ENCODE data around the gene EPAS1. TPM values are rescaled to one million over a fixed set of nuclear protein-coding genes. Genes with fewer than 3 reads are reported as not detected.

The EPAS1 gene
- total RNA-seq, 1 donor from 2014 or later, result 1,738 TPM

- no peak overlapping the region for H3K4me3 ChIP-seq
- H3K36me3 ChIP-seq, result no peaks in the 10 kb centered on the region
- no peak for DNase-seq (ENCODE audit: low spot score in 2 of 2)
- peaks cover 6 to 20% of the 10 kb centered on the region in 2 donors for H3K9me3 ChIP-seq
- intact Hi-C loops (cut with DNase I), result no loop called here
- H3K4me1 ChIP-seq, result peaks cover 0 to 2% of the 10 kb centered on the region in 2 donors
- no peak overlapping the region for H3K27ac ChIP-seq
- TF ChIP-seq, protein P1, sequence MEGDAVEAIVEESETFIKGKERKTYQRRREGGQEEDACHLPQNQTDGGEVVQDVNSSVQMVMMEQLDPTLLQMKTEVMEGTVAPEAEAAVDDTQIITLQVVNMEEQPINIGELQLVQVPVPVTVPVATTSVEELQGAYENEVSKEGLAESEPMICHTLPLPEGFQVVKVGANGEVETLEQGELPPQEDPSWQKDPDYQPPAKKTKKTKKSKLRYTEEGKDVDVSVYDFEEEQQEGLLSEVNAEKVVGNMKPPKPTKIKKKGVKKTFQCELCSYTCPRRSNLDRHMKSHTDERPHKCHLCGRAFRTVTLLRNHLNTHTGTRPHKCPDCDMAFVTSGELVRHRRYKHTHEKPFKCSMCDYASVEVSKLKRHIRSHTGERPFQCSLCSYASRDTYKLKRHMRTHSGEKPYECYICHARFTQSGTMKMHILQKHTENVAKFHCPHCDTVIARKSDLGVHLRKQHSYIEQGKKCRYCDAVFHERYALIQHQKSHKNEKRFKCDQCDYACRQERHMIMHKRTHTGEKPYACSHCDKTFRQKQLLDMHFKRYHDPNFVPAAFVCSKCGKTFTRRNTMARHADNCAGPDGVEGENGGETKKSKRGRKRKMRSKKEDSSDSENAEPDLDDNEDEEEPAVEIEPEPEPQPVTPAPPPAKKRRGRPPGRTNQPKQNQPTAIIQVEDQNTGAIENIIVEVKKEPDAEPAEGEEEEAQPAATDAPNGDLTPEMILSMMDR (IDR thresholded peaks at IDR 0.05), result no peak
- H3K27me3 ChIP-seq, result no peaks in the 10 kb centered on the region
Measured at GRCh38 chr2:46414701-46415100, 117.5 kb downstream of the EPAS1 start.

DNA sequence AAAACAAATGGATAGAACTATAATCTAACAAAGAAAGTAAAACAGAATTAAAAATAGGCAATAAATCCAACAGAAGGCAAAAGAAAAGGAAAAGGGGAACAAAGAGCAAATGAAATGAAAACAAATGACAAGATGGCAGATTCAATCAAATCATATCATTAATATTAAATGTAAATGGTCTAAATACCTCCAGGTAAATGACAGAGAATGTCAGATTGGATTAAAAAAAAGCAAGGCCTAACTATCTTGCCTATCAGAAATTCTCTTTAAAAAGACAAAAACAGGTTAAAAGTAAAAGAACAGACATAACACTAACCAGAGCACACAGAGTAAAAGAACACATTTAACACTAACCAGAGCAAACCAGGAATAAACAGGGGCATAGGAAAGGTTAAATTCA is 119.1 kb downstream of the EPAS1 start:
- no peaks in the 10 kb centered on the region for H3K36me3 ChIP-seq
- intact Hi-C loops (cut with DNase I), result no loop called here
- no peaks in the 10 kb centered on the region for H3K4me1 ChIP-seq
- no peak for DNase-seq (ENCODE audit: low spot score in 2 of 2)
- H3K27me3 ChIP-seq, result no peaks in the 10 kb centered on the region
- H3K27ac ChIP-seq, result no peak overlapping the region
- TF ChIP-seq, protein P1 (IDR thresholded peaks at IDR 0.05), result no peak
- peaks cover 6 to 20% of the 10 kb centered on the region in 2 donors for H3K9me3 ChIP-seq
- H3K4me3 ChIP-seq, result no peak overlapping the region

DNA sequence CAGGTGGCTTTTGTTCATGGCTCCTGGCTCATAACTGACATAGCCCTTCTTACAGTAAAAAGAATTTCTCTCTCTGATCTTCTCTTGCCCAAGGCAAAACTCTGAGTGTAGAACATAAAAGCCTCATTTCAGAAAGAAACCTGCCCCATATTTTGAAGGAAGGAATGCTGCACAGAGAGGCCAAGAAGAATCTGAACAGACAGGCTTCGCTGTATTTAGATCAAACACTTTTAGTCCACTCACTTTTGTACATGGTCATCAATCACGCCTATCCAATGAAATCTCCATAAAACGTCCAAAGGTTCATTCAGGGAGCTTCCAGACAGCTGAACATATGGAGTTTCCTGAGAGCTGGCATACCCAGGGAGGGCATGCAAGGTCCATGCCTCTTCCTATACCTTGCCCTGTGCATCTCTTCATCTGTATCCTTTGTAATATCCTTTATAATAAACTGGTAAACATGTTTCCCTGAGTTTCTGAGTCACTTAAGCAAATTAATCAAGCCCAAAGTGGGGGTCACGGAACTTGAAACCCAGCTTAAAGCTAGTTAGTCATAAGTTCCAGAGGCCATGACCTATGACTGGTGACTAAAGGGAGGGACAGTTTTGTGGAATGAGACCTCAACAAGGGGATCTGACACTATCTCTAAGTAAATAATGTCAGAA is 119.7 kb downstream of the EPAS1 start:
- Histone ChIP-seq H3K4me1 (no peaks in the 10 kb centered on the region), H3K4me3 (no peak overlapping the region), H3K9me3 (peaks cover 6 to 20% of the 10 kb centered on the region in 2 donors), H3K27me3 (no peaks in the 10 kb centered on the region), H3K27ac (no peak overlapping the region), H3K36me3 (no peaks in the 10 kb centered on the region)
- intact Hi-C loops (cut with DNase I), result no loop called here
- TF ChIP-seq, protein P1 (IDR thresholded peaks at IDR 0.05), result no peak
- DNase-seq (ENCODE audit: low spot score in 2 of 2), result no peak

DNA sequence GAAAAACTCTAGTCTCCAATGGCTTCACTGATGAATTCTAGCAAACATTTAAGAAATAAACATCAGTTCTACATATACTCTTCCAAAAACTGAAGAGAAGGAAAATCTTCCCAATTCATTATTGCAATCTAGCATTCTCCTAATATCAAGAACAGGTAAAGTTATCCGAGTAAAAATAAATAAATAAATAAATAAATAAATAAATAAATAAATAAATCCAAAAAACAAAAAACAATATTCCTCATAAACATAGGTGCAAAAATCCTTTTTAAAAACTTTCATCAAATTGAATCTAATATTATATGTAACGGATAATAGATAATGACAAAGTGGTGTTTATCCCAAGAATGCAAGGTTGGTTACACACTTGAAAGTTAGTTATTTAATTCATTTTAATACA is 123.7 kb downstream of the EPAS1 start:
- TF ChIP-seq, protein P1 (IDR thresholded peaks at IDR 0.05), result no peak

GRCh38 chr2:46421361-46421760 is 124.2 kb downstream of the EPAS1 start:
- Histone ChIP-seq H3K27ac (no peak overlapping the region), H3K9me3 (peaks cover 6 to 16% of the 10 kb centered on the region in 2 donors), H3K36me3 (no peaks in the 10 kb centered on the region), H3K27me3 (no peaks in the 10 kb centered on the region), H3K4me3 (no peak overlapping the region), H3K4me1 (no peaks in the 10 kb centered on the region)
- DNase-seq (ENCODE audit: low spot score in 2 of 2), result no peak
- intact Hi-C loops (cut with DNase I), result no loop called here
- TF ChIP-seq, protein P1 (IDR thresholded peaks at IDR 0.05), result no peak

More for the DNA sequence above, 123.7 kb downstream of the EPAS1 start:
- intact Hi-C loops (cut with DNase I), result no loop called here
- H3K27me3 ChIP-seq, result no peaks in the 10 kb centered on the region
- no peaks in the 10 kb centered on the region for H3K4me1 ChIP-seq
- H3K27ac ChIP-seq, result no peak overlapping the region
- no peak overlapping the region for H3K4me3 ChIP-seq
- peaks cover 6 to 20% of the 10 kb centered on the region in 2 donors for H3K9me3 ChIP-seq
- no peak for DNase-seq (ENCODE audit: low spot score in 2 of 2)
- H3K36me3 ChIP-seq, result no peaks in the 10 kb centered on the region
